Trophoblast cell (in vitro differentiated cells and primary cell): ENCODE data around the gene PPP2R3A.

Experiments used
- DNase-seq, 2 donors: peaks; one replicate each; pipeline ENCODE4 v3.0.0-alpha.2; 2016
- H2AFZ ChIP-seq: 2 replicates; pipeline ENCODE4 v1.6.1; 2013; ENCODE audit warnings: low read length, moderate library complexity, mild to moderate bottlenecking; ENCODE audit not compliant: insufficient read depth, poor library complexity
- H2AK5ac ChIP-seq: 2 replicates; pipeline ENCODE4 v1.6.1; 2013; ENCODE audit warnings: mild to moderate bottlenecking, low read length
- H2BK120ac ChIP-seq: 2 replicates; pipeline ENCODE4 v1.6.1; 2013; ENCODE audit warnings: low read length, mild to moderate bottlenecking, moderate library complexity; ENCODE audit not compliant: insufficient read depth, poor library complexity
- H2BK12ac ChIP-seq: 2 replicates; pipeline ENCODE4 v1.6.1; 2013; ENCODE audit warnings: mild to moderate bottlenecking, low read length, moderate library complexity
- H2BK5ac ChIP-seq: 2 replicates; pipeline ENCODE4 v1.6.1; 2013; ENCODE audit warnings: low read length, low read depth, moderate library complexity, mild to moderate bottlenecking; ENCODE audit not compliant: poor library complexity
- H3K14ac ChIP-seq: 2 replicates; pipeline ENCODE4 v1.6.1; 2013; ENCODE audit warnings: mild to moderate bottlenecking, low read length
- H3K18ac ChIP-seq: 2 replicates; pipeline ENCODE4 v1.6.1; 2013; ENCODE audit warnings: mild to moderate bottlenecking, low read length
- H3K23ac ChIP-seq: 2 replicates; pipeline ENCODE4 v1.6.1; 2013; ENCODE audit warnings: low read length
- H3K27ac ChIP-seq: 2 replicates; pipeline ENCODE4 v1.5.1; 2013; ENCODE audit warnings: low read depth, mild to moderate bottlenecking, inconsistent platforms, low read length, moderate library complexity
- H3K27me3 ChIP-seq: 2 replicates; pipeline ENCODE4 v1.6.1; 2013; ENCODE audit warnings: inconsistent platforms, mild to moderate bottlenecking, low read length, moderate library complexity; ENCODE audit not compliant: insufficient read depth
- H3K36me3 ChIP-seq, 2 experiments: 1 replicate in 1 of 2; 2 replicates in 1 of 2; pipeline ENCODE4 v1.6.1; 2013; ENCODE audit warnings: low read length in 2 of 2, mild to moderate bottlenecking in 2 of 2, moderate library complexity in 1 of 2; ENCODE audit not compliant: insufficient read depth in 2 of 2, control insufficient read depth in 1 of 2
- H3K4ac ChIP-seq: 2 replicates; pipeline ENCODE4 v1.6.1; 2013; ENCODE audit warnings: low read depth, mild to moderate bottlenecking, low read length, moderate library complexity
- H3K4me1 ChIP-seq, 2 experiments: 1 replicate in 1 of 2; 2 replicates in 1 of 2; pipeline ENCODE4 v1.6.1; 2013; ENCODE audit warnings: low read length in 2 of 2, mild to moderate bottlenecking in 2 of 2, moderate library complexity in 1 of 2; ENCODE audit not compliant: insufficient read depth in 2 of 2, control insufficient read depth in 1 of 2
- H3K4me2 ChIP-seq: 2 replicates; pipeline ENCODE4 v1.6.1; 2013; ENCODE audit warnings: inconsistent platforms, mild to moderate bottlenecking, low read length, moderate library complexity
- H3K4me3 ChIP-seq: 2 replicates; pipeline ENCODE4 v1.5.1; 2013; ENCODE audit warnings: mild to moderate bottlenecking, low read depth, low read length, inconsistent platforms
- H3K79me1 ChIP-seq: one replicate; pipeline ENCODE4 v1.6.1; 2013; ENCODE audit warnings: low read length
- H3K79me2 ChIP-seq: 2 replicates; pipeline ENCODE4 v1.6.1; 2013; ENCODE audit warnings: low read length, mild to moderate bottlenecking; ENCODE audit not compliant: control insufficient read depth, insufficient read depth, poor library complexity
- H3K9ac ChIP-seq: 2 replicates; pipeline ENCODE4 v1.6.1; 2013; ENCODE audit warnings: mild to moderate bottlenecking, low read length
- H3K9me3 ChIP-seq: 2 replicates; pipeline ENCODE4 v1.6.1; 2013; ENCODE audit warnings: low read depth, mild to moderate bottlenecking, control low read depth, inconsistent platforms, low read length; ENCODE audit not compliant: insufficient read depth
- H4K12ac ChIP-seq: 2 replicates; pipeline ENCODE4 v1.6.1; 2013; ENCODE audit warnings: low read depth, mild to moderate bottlenecking, low read length, moderate library complexity
- H4K8ac ChIP-seq: 2 replicates; pipeline ENCODE4 v1.6.1; 2013; ENCODE audit warnings: low read depth, mild to moderate bottlenecking, low read length, moderate library complexity
- H4K91ac ChIP-seq: one replicate; pipeline ENCODE4 v1.6.1; 2013; ENCODE audit warnings: low read depth, mild to moderate bottlenecking, low read length, moderate library complexity
- WGBS: extraction: QIAGEN DNeasy Blood & Tissue Kit; methylation state at CpG from one replicate; pipeline ENCODE4 v1.1.7; 2013; ENCODE audit warnings: missing lambda C conversion rate; ENCODE audit not compliant: insufficient read length, insufficient coverage; ENCODE audit errors: extremely low coverage; 5-methylcytosine and 5-hydroxymethylcytosine counted together

Gene PPP2R3A

DNA sequence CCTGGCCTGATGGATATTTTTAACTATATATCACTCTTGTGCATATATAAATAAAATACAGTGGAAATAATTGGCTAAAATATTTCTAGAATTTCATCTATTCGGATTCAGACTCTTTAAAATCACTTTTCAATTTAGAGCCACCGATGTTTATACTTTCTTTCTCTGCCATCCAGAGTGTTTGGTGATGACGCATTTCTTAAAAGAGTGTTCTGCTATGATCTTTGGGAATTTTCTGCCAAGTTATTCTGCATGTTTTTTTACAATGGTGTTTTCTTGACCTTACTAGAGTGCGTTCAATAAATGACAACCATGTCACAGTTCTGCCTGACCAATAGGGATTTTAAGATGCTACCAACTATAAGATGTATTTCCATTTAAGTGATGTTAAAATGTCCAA, 30.2 kb downstream of the PPP2R3A start:
- Histone ChIP-seq H3K9me3 (no peaks in the 10 kb centered on the region), H3K36me3 (no peaks in the 10 kb centered on the region), H3K4ac (no peak overlapping the region), H2BK12ac (no peak overlapping the region), H2AFZ (no peak overlapping the region), H4K91ac (peak overlapping the region; percentile 37), H3K4me2 (no peak overlapping the region), H4K8ac (no peak overlapping the region), H3K27me3 (no peaks in the 10 kb centered on the region), H3K9ac (no peak overlapping the region), H3K4me1 (peaks cover 2 to 7% of the 10 kb centered on the region in 2 experiments), H3K4me3 (no peak overlapping the region), H3K14ac (no peak overlapping the region), H3K18ac (no peak overlapping the region), H2AK5ac (no peak overlapping the region), H3K23ac (no peak overlapping the region), H3K79me2 (no peaks in the 10 kb centered on the region), H3K27ac (peak overlapping the region; percentile 33), H2BK5ac (no peak overlapping the region), H2BK120ac (no peak overlapping the region), H3K79me1 (peaks cover 2% of the 10 kb centered on the region), H4K12ac (no peak overlapping the region)
- no peak for DNase-seq
- no CpG with 5 or more reads among the region's 4 CpGs for WGBS

- H3K27me3 ChIP-seq, result no peaks in the 10 kb centered on the region
- H2BK12ac ChIP-seq, result no peak overlapping the region
- no peak overlapping the region for H2AK5ac ChIP-seq
- no peak overlapping the region for H3K4me2 ChIP-seq
- H3K18ac ChIP-seq, result no peak overlapping the region
- no peak overlapping the region for H3K9ac ChIP-seq
- H4K8ac ChIP-seq, result no peak overlapping the region
- no peak overlapping the region for H3K4me3 ChIP-seq
- peaks cover 2% of the 10 kb centered on the region for H3K79me1 ChIP-seq
- no peak overlapping the region for H3K27ac ChIP-seq
- H3K36me3 ChIP-seq, result peaks cover 0 to 2% of the 10 kb centered on the region in 2 experiments
- no peak overlapping the region for H2BK120ac ChIP-seq
- DNase-seq, result no peak
- H4K91ac ChIP-seq, result no peak overlapping the region
- no CpG with 5 or more reads among the region's 6 CpGs for WGBS
- no peak overlapping the region for H2BK5ac ChIP-seq
- no peak overlapping the region for H4K12ac ChIP-seq
- H2AFZ ChIP-seq, result no peak overlapping the region
- peaks cover 0 to 5% of the 10 kb centered on the region in 2 experiments for H3K4me1 ChIP-seq
- H3K14ac ChIP-seq, result no peak overlapping the region
- no peak overlapping the region for H3K4ac ChIP-seq
- H3K23ac ChIP-seq, result no peak overlapping the region
- H3K79me2 ChIP-seq, result no peaks in the 10 kb centered on the region
- no peaks in the 10 kb centered on the region for H3K9me3 ChIP-seq
These were observed 32.2 kb downstream of the PPP2R3A start for GRCh38 chr3:135997554-135998320.

DNA sequence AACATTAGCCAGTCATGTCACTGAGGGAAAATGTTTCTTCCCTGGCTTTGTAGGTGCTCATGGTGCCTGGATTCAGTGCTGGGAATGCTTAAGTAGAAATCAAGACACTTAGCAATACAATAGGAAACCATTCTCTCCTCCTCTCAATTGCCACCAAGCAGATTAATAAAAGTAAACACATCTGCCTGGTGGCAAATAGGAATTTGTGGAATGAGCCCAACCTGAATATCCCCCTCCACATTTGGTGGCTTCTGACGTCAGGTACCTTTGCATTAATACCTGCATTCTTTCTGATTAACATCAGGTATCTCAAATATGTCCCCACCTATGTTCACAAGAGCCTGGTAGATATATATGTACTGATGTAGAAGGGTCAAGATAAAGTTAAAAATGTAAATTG, 42.7 kb downstream of the PPP2R3A start:
- Histone ChIP-seq H3K36me3 (peaks cover 0 to 1% of the 10 kb centered on the region in 2 experiments), H3K23ac (no peak overlapping the region), H4K91ac (no peak overlapping the region), H3K79me2 (no peaks in the 10 kb centered on the region), H3K4me1 (peaks cover 0 to 8% of the 10 kb centered on the region in 2 experiments), H3K4me2 (no peak overlapping the region), H3K18ac (no peak overlapping the region), H4K8ac (no peak overlapping the region), H3K27me3 (no peaks in the 10 kb centered on the region), H2BK12ac (no peak overlapping the region), H3K79me1 (no peaks in the 10 kb centered on the region), H3K9me3 (no peaks in the 10 kb centered on the region), H3K9ac (no peak overlapping the region), H2BK5ac (no peak overlapping the region), H3K27ac (no peak overlapping the region), H3K4me3 (no peak overlapping the region), H2AK5ac (no peak overlapping the region), H2AFZ (no peak overlapping the region), H3K4ac (no peak overlapping the region), H3K14ac (no peak overlapping the region), H2BK120ac (no peak overlapping the region), H4K12ac (no peak overlapping the region)
- WGBS, result no CpG with 5 or more reads among the region's 1 CpG
- DNase-seq, result peak; percentile 24 to 78

DNA sequence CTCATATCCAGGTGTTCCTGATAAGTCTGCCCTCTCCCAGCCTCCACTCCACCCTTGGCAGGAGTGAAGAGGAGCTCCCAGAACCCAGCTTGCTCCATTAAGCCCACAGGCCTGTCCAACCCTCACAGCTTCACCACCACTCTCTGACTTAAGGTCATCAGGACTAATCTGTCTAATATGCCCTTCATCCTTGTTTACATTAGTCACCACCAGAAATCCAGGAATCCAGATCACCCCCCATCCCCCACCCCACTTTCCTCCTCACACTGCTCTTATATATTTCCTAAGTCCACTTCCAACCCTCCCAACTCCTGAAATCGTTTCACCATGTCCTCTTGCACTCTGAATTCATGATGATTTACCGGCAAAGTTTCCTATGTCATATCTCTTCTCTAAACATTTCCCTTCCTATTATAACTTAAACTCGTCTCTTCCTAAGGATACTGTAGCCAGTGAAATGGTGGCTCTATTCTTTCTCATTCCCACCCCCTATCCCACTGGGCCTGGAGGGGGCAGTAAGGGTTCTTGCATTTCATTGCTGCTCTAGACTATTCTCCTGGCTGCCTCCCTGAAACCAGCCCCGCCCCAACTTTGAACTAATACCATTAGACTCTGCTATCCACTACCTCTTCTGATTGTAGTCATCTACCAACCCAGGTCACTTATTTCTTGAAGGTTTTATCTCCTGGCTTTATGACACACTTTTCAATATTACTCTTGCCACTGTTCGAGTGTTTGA, 43.4 kb downstream of the PPP2R3A start:
- Histone ChIP-seq H4K12ac (no peak overlapping the region), H2BK120ac (no peak overlapping the region), H3K79me2 (no peaks in the 10 kb centered on the region), H3K9me3 (no peaks in the 10 kb centered on the region), H3K23ac (no peak overlapping the region), H4K8ac (no peak overlapping the region), H3K14ac (no peak overlapping the region), H3K27ac (no peak overlapping the region), H3K9ac (no peak overlapping the region), H2AFZ (no peak overlapping the region), H3K79me1 (no peaks in the 10 kb centered on the region), H2BK12ac (no peak overlapping the region), H3K18ac (no peak overlapping the region), H3K36me3 (peaks cover 0 to 1% of the 10 kb centered on the region in 2 experiments), H2AK5ac (no peak overlapping the region), H4K91ac (no peak overlapping the region), H3K4me1 (peaks cover 0 to 8% of the 10 kb centered on the region in 2 experiments), H3K4me2 (no peak overlapping the region), H3K27me3 (no peaks in the 10 kb centered on the region), H3K4ac (no peak overlapping the region), H3K4me3 (no peak overlapping the region), H2BK5ac (no peak overlapping the region)
- DNase-seq, result no peak
- WGBS, result 100% methylated on average over 1 of the region's 5 CpGs
